Right atrium auricular region (tissue), 2 donors: ENCODE results near the gene LRTM2. TPM values are rescaled to one million over a fixed set of nuclear protein-coding genes. Genes with fewer than 3 reads are reported as not detected.
A peak's percentile ranks its signal among the peaks of the same experiment; 100 is the strongest.

Experiments
- DNase-seq: peaks from one replicate; pipeline ENCODE4 v3.0.0-alpha.2; 2019; ENCODE audit warnings: low spot score
- H3K27ac ChIP-seq, 2 donors: fragments of 200-600 bp; sonication (generic); 1 replicate in 1 of 2; 2 replicates in 1 of 2; pipeline ENCODE4 v1.5.1; 2016 to 2019
- H3K27me3 ChIP-seq, 2 donors: fragments of 200-600 bp; sonication (generic); one replicate each; pipeline versions ENCODE4 v1.5.1 to v1.6.0; 2017 to 2019
- H3K36me3 ChIP-seq: fragments of 200-600 bp; sonication (generic); one replicate; pipeline ENCODE4 v1.5.1; 2016
- H3K4me1 ChIP-seq, 2 donors: fragments of 200-600 bp; sonication (generic); one replicate each; pipeline versions ENCODE4 v1.5.1 to v1.6.0; 2017 to 2019
- H3K4me3 ChIP-seq, 2 donors: fragments of 200-600 bp; sonication (generic); 1 replicate in 1 of 2; 2 replicates in 1 of 2; pipeline ENCODE4 v1.5.1; 2017 to 2019; ENCODE audit warnings: mild to moderate bottlenecking in 1 of 2, moderate library complexity in 1 of 2
- H3K9me3 ChIP-seq, 2 donors: fragments of 200-600 bp; sonication (generic); one replicate each; pipeline ENCODE4 v1.5.1; 2019
- total RNA-seq, 2 donors: library from RNA; depleted of rRNA; stranded (reverse); fragments of >200 nt; gene quantifications; one replicate each; pipeline ENCODE4 v1.1.0, GENCODE V29; 2016
- TF ChIP-seq, protein P1 (sequence below), 2 donors: fragments of 200-600 bp; sonication (generic); IDR thresholded peaks; one replicate each; pipeline ENCODE4 v1.5.1; 2019; ENCODE audit warnings: antibody characterized with exemption in 2 of 2

Gene LRTM2
- total RNA-seq, 2 donors from 2014 or later = not detected

DNA sequence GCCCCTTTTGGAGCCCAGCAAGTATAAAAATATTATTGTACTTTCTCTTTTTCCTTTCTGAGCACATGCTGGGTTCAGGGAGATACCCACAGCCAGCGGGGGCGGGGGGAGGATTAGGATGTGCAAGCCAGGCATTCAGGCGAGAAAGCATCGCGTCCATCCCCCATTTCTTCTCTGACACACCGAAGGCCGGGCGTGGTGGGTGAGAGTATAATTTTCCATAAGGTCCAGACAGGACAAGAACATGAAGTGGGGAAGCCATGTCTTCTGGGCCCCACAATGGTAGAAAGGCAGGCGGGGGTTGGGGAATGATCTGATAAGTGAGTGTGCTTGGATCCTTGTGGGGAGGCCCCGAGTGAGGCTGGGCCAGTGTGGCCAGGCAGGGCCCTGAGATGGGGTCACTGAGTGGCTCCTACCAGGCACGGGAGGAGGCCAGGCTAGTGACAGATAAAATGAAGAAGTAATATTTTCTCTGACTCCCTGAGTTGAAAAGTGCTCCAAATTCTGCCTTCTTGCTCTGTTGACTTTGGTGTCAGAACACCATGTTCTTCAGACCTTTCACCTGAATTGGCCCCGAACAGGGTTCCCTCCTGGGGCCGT, 10.7 kb upstream of the LRTM2 start:
- H3K27ac ChIP-seq = no peak overlapping the region
- no peak overlapping the region for H3K4me3 ChIP-seq
- H3K27me3 ChIP-seq = no peaks in the 10 kb centered on the region
- no peak for DNase-seq
- H3K9me3 ChIP-seq = no peaks in the 10 kb centered on the region
- H3K4me1 ChIP-seq = peaks cover 0 to 8% of the 10 kb centered on the region in 2 donors
- H3K36me3 ChIP-seq = no peaks in the 10 kb centered on the region
- TF ChIP-seq, protein P1, sequence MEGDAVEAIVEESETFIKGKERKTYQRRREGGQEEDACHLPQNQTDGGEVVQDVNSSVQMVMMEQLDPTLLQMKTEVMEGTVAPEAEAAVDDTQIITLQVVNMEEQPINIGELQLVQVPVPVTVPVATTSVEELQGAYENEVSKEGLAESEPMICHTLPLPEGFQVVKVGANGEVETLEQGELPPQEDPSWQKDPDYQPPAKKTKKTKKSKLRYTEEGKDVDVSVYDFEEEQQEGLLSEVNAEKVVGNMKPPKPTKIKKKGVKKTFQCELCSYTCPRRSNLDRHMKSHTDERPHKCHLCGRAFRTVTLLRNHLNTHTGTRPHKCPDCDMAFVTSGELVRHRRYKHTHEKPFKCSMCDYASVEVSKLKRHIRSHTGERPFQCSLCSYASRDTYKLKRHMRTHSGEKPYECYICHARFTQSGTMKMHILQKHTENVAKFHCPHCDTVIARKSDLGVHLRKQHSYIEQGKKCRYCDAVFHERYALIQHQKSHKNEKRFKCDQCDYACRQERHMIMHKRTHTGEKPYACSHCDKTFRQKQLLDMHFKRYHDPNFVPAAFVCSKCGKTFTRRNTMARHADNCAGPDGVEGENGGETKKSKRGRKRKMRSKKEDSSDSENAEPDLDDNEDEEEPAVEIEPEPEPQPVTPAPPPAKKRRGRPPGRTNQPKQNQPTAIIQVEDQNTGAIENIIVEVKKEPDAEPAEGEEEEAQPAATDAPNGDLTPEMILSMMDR (IDR thresholded peaks at IDR 0.05) = no peak

GRCh38 chr12:1810201-1810930, 10.0 kb upstream of the LRTM2 start:
- DNase-seq = no peak
- Histone ChIP-seq H3K4me3 (no peak overlapping the region), H3K9me3 (no peaks in the 10 kb centered on the region), H3K4me1 (peaks cover 0 to 2% of the 10 kb centered on the region in 2 donors), H3K27ac (no peak overlapping the region), H3K27me3 (no peaks in the 10 kb centered on the region), H3K36me3 (no peaks in the 10 kb centered on the region)
- TF ChIP-seq, protein P1 (IDR thresholded peaks at IDR 0.05) = no peak

- Histone ChIP-seq H3K36me3 (no peaks in the 10 kb centered on the region), H3K27me3 (no peaks in the 10 kb centered on the region), H3K4me1 (no peaks in the 10 kb centered on the region), H3K4me3 (no peak overlapping the region), H3K27ac (no peak overlapping the region), H3K9me3 (no peaks in the 10 kb centered on the region)
- DNase-seq = no peak
- TF ChIP-seq, protein P1 (IDR thresholded peaks at IDR 0.05) = no peak
Observed at GRCh38 chr12:1810931-1811280, 9.5 kb upstream of the LRTM2 start.

- no peak overlapping the region for H3K4me3 ChIP-seq
- peak overlapping the region in 1 of 2 donors; percentile 51 for H3K27ac ChIP-seq
- no peaks in the 10 kb centered on the region for H3K4me1 ChIP-seq
- TF ChIP-seq, protein P1 (IDR thresholded peaks at IDR 0.05) = no peak
- no peaks in the 10 kb centered on the region for H3K9me3 ChIP-seq
- no peak for DNase-seq
- no peaks in the 10 kb centered on the region for H3K27me3 ChIP-seq
- H3K36me3 ChIP-seq = no peaks in the 10 kb centered on the region
Observed at GRCh38 chr12:1811281-1811947, 9.0 kb upstream of the LRTM2 start.

- Histone ChIP-seq H3K9me3 (no peaks in the 10 kb centered on the region), H3K27me3 (no peaks in the 10 kb centered on the region), H3K4me3 (no peak overlapping the region), H3K27ac (peak overlapping the region in 1 of 2 donors; percentile 51), H3K4me1 (no peaks in the 10 kb centered on the region), H3K36me3 (no peaks in the 10 kb centered on the region)
- TF ChIP-seq, protein P1 (IDR thresholded peaks at IDR 0.05) = no peak
- DNase-seq = no peak
Observed at GRCh38 chr12:1811948-1812291, 8.4 kb upstream of the LRTM2 start.
